Type B pancreatic cell (in vitro differentiated cells): ENCODE data around the gene DOK4. TPM values are rescaled to one million over a fixed set of nuclear protein-coding genes. Genes with fewer than 3 reads are reported as not detected.

ENCODE experiments used
- DNase-seq: peaks from one replicate; pipeline ENCODE4 v3.0.0; 2021; ENCODE audit warnings: mixed read lengths; ENCODE audit not compliant: unreplicated experiment; ENCODE audit errors: extremely low spot score
- H3K27ac Mint-ChIP-seq: 2 replicates; pipeline ENCODE4 v1.8.0; 2021; ENCODE audit warnings: mild to moderate bottlenecking, mixed read lengths
- H3K27me3 Mint-ChIP-seq: 2 replicates; pipeline ENCODE4 v1.8.0; 2021; ENCODE audit warnings: mixed read lengths
- H3K36me3 Mint-ChIP-seq: 2 replicates; pipeline ENCODE4 v1.8.0; 2021; ENCODE audit warnings: mixed read lengths
- H3K4me1 Mint-ChIP-seq: one replicate; pipeline ENCODE4 v1.8.0; 2021; ENCODE audit warnings: mixed read lengths; ENCODE audit not compliant: unreplicated experiment
- H3K4me3 Mint-ChIP-seq: 2 replicates; pipeline ENCODE4 v1.8.0; 2021; ENCODE audit warnings: mild to moderate bottlenecking, mixed read lengths
- H3K9me3 Mint-ChIP-seq: 2 replicates; pipeline ENCODE4 v1.8.0; 2021; ENCODE audit warnings: mixed read lengths
- CTCF ChIP-seq: fragments of 200-600 bp; sonication (generic); conservative IDR thresholded peaks from 2 replicates; pipeline ENCODE4 v1.5.0; 2021; ENCODE audit warnings: antibody characterized with exemption, mild to moderate bottlenecking
- total RNA-seq: library from RNA; stranded (reverse); gene quantifications from 2 replicates; pipeline ENCODE4 v1.2.1, GENCODE V29; 2021; ENCODE audit warnings: low replicate concordance

DOK4 gene
- total RNA-seq, 1 donor from 2014 or later = 33.3 TPM

- Mint-ChIP-seq H3K9me3 (no peaks in the 10 kb centered on the region), H3K4me3 (peak overlapping the region; percentile 88), H3K36me3 (no peaks in the 10 kb centered on the region), H3K27ac (peak overlapping the region; percentile 65), H3K4me1 (peaks cover 31% of the 10 kb centered on the region), H3K27me3 (no peaks in the 10 kb centered on the region)
- no peak for DNase-seq
- no peak for TF ChIP-seq CTCF
Observed at GRCh38 chr16:57479205-57479975, 6.9 kb downstream of the DOK4 start.

- TF ChIP-seq CTCF = no peak
- H3K36me3 Mint-ChIP-seq = no peaks in the 10 kb centered on the region
- H3K4me1 Mint-ChIP-seq = peaks cover 27% of the 10 kb centered on the region
- no peak for DNase-seq
- peak overlapping the region; percentile 11 for H3K27ac Mint-ChIP-seq
- H3K27me3 Mint-ChIP-seq = no peaks in the 10 kb centered on the region
- peak overlapping the region; percentile 83 for H3K4me3 Mint-ChIP-seq
- no peaks in the 10 kb centered on the region for H3K9me3 Mint-ChIP-seq
Observed at GRCh38 chr16:57478396-57479204, 7.7 kb downstream of the DOK4 start.

GRCh38 chr16:57477531-57478202 lies 8.6 kb downstream of the DOK4 start:
- Mint-ChIP-seq H3K36me3 (no peaks in the 10 kb centered on the region), H3K4me1 (peaks cover 27% of the 10 kb centered on the region), H3K27ac (no peak overlapping the region), H3K9me3 (no peaks in the 10 kb centered on the region), H3K27me3 (no peaks in the 10 kb centered on the region), H3K4me3 (peak overlapping the region; percentile 68)
- no peak for TF ChIP-seq CTCF
- no peak for DNase-seq

GRCh38 chr16:57476546-57477410 lies 9.5 kb downstream of the DOK4 start:
- no peak for DNase-seq
- Mint-ChIP-seq H3K27ac (no peak overlapping the region), H3K4me1 (peaks cover 32% of the 10 kb centered on the region), H3K9me3 (no peaks in the 10 kb centered on the region), H3K4me3 (peak overlapping the region; percentile 68), H3K27me3 (no peaks in the 10 kb centered on the region), H3K36me3 (peaks cover 4% of the 10 kb centered on the region)
- TF ChIP-seq CTCF = no peak
